ENCODE measurements around the gene CPTP.
"Not testable (repeated sequence)": the region's sequence is repeated elsewhere in the genome, so short reads cannot be mapped to it uniquely, and the experiment has no call there.

CPTP gene

GRCh38 chr1:1314237-1314586 is 10.4 kb upstream of the CPTP start:
- H3K4me1 ChIP-seq: peaks cover 6% of the 10 kb centered on the region; the same call in 1 of the 2 replicates
- no peaks in the 10 kb centered on the region for H3K27me3 ChIP-seq (ENCODE audit: low read depth)
- in situ Hi-C loops (cut with MboI; ENCODE audit: low sequenced_read_pairs): no loop called here
- no peaks in the 10 kb centered on the region for H3K9me3 ChIP-seq
- peaks cover 80% of the 10 kb centered on the region for H3K36me3 ChIP-seq (replicated peaks)
- H3K4me3 ChIP-seq: no peak overlapping the region
- DNase-seq (ENCODE audit: low spot score in 2 of 2): no peak

- no peaks in the 10 kb centered on the region for H3K27me3 ChIP-seq (ENCODE audit: low read depth)
- H3K4me3 ChIP-seq: no peak overlapping the region
- in situ Hi-C loops (cut with MboI; ENCODE audit: low sequenced_read_pairs): no loop called here
- H3K4me1 ChIP-seq: peaks cover 4% of the 10 kb centered on the region; the same call in 1 of the 2 replicates
- no peak for DNase-seq (ENCODE audit: low spot score in 2 of 2)
- H3K36me3 ChIP-seq (replicated peaks): peaks cover 85% of the 10 kb centered on the region
- no peaks in the 10 kb centered on the region for H3K9me3 ChIP-seq
Measured at GRCh38 chr1:1314678-1315335, 9.8 kb upstream of the CPTP start.

- DNase-seq (ENCODE audit: low spot score in 2 of 2): no peak
- Histone ChIP-seq H3K4me3 (no peak overlapping the region), H3K36me3 (replicated peaks) (peaks cover 85% of the 10 kb centered on the region), H3K9me3 (no peaks in the 10 kb centered on the region), H3K27me3 (ENCODE audit: low read depth) (no peaks in the 10 kb centered on the region), H3K4me1 (no peaks in the 10 kb centered on the region)
- in situ Hi-C loops (cut with MboI; ENCODE audit: low sequenced_read_pairs): no loop called here
Measured at GRCh38 chr1:1315435-1315954, 9.1 kb upstream of the CPTP start.

- H3K4me3 ChIP-seq; H3K4me1 ChIP-seq; in situ Hi-C loops (cut with MboI; ENCODE audit: low sequenced_read_pairs); DNase-seq (ENCODE audit: low spot score in 2 of 2); H3K27me3 ChIP-seq (ENCODE audit: low read depth); H3K9me3 ChIP-seq: not testable (repeated sequence)
- H3K36me3 ChIP-seq (replicated peaks): peaks cover 82% of the 10 kb centered on the region
Measured at GRCh38 chr1:1316199-1316598, 8.4 kb upstream of the CPTP start.

GRCh38 chr1:1317420-1317819 is 7.2 kb upstream of the CPTP start:
- no peaks in the 10 kb centered on the region for H3K4me1 ChIP-seq
- peaks cover 73% of the 10 kb centered on the region for H3K36me3 ChIP-seq (replicated peaks)
- DNase-seq (ENCODE audit: low spot score in 2 of 2): no peak
- no peak overlapping the region for H3K4me3 ChIP-seq
- H3K27me3 ChIP-seq (ENCODE audit: low read depth): no peaks in the 10 kb centered on the region
- in situ Hi-C loops (cut with MboI; ENCODE audit: low sequenced_read_pairs): no loop called here
- H3K9me3 ChIP-seq: no peaks in the 10 kb centered on the region

GRCh38 chr1:1318131-1318652 is 6.4 kb upstream of the CPTP start:
- DNase-seq (ENCODE audit: low spot score in 2 of 2): no peak
- in situ Hi-C loops (cut with MboI; ENCODE audit: low sequenced_read_pairs): no loop called here
- Histone ChIP-seq H3K4me3 (no peak overlapping the region), H3K9me3 (no peaks in the 10 kb centered on the region), H3K27me3 (ENCODE audit: low read depth) (no peaks in the 10 kb centered on the region), H3K36me3 (replicated peaks) (peaks cover 65% of the 10 kb centered on the region), H3K4me1 (peaks cover 3% of the 10 kb centered on the region; the same call in 1 of the 2 replicates)

- H3K9me3 ChIP-seq: no peaks in the 10 kb centered on the region
- H3K4me3 ChIP-seq: no peak overlapping the region
- H3K36me3 ChIP-seq (replicated peaks): peaks cover 57% of the 10 kb centered on the region
- DNase-seq (ENCODE audit: low spot score in 2 of 2): no peak
- in situ Hi-C loops (cut with MboI; ENCODE audit: low sequenced_read_pairs): no loop called here
- peaks cover 5% of the 10 kb centered on the region for H3K4me1 ChIP-seq
- no peaks in the 10 kb centered on the region for H3K27me3 ChIP-seq (ENCODE audit: low read depth)
Measured at GRCh38 chr1:1318777-1319645, 5.6 kb upstream of the CPTP start.

- H3K9me3 ChIP-seq: no peaks in the 10 kb centered on the region
- peaks cover 5% of the 10 kb centered on the region for H3K4me1 ChIP-seq
- no peak for DNase-seq (ENCODE audit: low spot score in 2 of 2)
- in situ Hi-C loops (cut with MboI; ENCODE audit: low sequenced_read_pairs): no loop called here
- peaks cover 54% of the 10 kb centered on the region for H3K36me3 ChIP-seq (replicated peaks)
- H3K27me3 ChIP-seq (ENCODE audit: low read depth): no peaks in the 10 kb centered on the region
- no peak overlapping the region for H3K4me3 ChIP-seq
Measured at GRCh38 chr1:1319646-1319941, 5.0 kb upstream of the CPTP start.

- DNase-seq (ENCODE audit: low spot score in 2 of 2): no peak
- no peaks in the 10 kb centered on the region for H3K27me3 ChIP-seq (ENCODE audit: low read depth)
- peaks cover 10% of the 10 kb centered on the region for H3K4me1 ChIP-seq
- H3K4me3 ChIP-seq: no peak overlapping the region
- H3K9me3 ChIP-seq: no peaks in the 10 kb centered on the region
- in situ Hi-C loops (cut with MboI; ENCODE audit: low sequenced_read_pairs): no loop called here
- H3K36me3 ChIP-seq (replicated peaks): peaks cover 46% of the 10 kb centered on the region
Measured at GRCh38 chr1:1320666-1321448, 3.7 kb upstream of the CPTP start.

GRCh38 chr1:1321477-1321876 is 3.1 kb upstream of the CPTP start:
- Histone ChIP-seq H3K4me3 (no peak overlapping the region), H3K27me3 (ENCODE audit: low read depth) (no peaks in the 10 kb centered on the region), H3K9me3 (no peaks in the 10 kb centered on the region), H3K36me3 (replicated peaks) (peaks cover 43% of the 10 kb centered on the region), H3K4me1 (peaks cover 10% of the 10 kb centered on the region)
- in situ Hi-C loops (cut with MboI; ENCODE audit: low sequenced_read_pairs): no loop called here
- DNase-seq (ENCODE audit: low spot score in 2 of 2): no peak

- peaks cover 10% of the 10 kb centered on the region for H3K4me1 ChIP-seq
- H3K36me3 ChIP-seq (replicated peaks): peaks cover 34% of the 10 kb centered on the region
- H3K27me3 ChIP-seq (ENCODE audit: low read depth): no peaks in the 10 kb centered on the region
- no peaks in the 10 kb centered on the region for H3K9me3 ChIP-seq
- no peak overlapping the region for H3K4me3 ChIP-seq
- in situ Hi-C loops (cut with MboI; ENCODE audit: low sequenced_read_pairs): no loop called here
- no peak for DNase-seq (ENCODE audit: low spot score in 2 of 2)
Measured at GRCh38 chr1:1322418-1322817, 2.2 kb upstream of the CPTP start.

- peak overlapping the region; percentile 5 for H3K4me3 ChIP-seq
- H3K4me1 ChIP-seq: peaks cover 10% of the 10 kb centered on the region
- no peaks in the 10 kb centered on the region for H3K9me3 ChIP-seq
- H3K36me3 ChIP-seq (replicated peaks): peaks cover 29% of the 10 kb centered on the region
- H3K27me3 ChIP-seq (ENCODE audit: low read depth): no peaks in the 10 kb centered on the region
- in situ Hi-C loops (cut with MboI; ENCODE audit: low sequenced_read_pairs): no loop called here
- DNase-seq (ENCODE audit: low spot score in 2 of 2): no peak
Measured at GRCh38 chr1:1322952-1323351, 1.6 kb upstream of the CPTP start.

GRCh38 chr1:1324084-1324523 is 498 bp upstream of the CPTP start:
- in situ Hi-C loops (cut with MboI; ENCODE audit: low sequenced_read_pairs): no loop called here
- Histone ChIP-seq H3K4me1 (peaks cover 10% of the 10 kb centered on the region), H3K9me3 (no peaks in the 10 kb centered on the region), H3K27me3 (ENCODE audit: low read depth) (no peaks in the 10 kb centered on the region), H3K36me3 (replicated peaks) (peaks cover 21% of the 10 kb centered on the region), H3K4me3 (peak overlapping the region; percentile 92)
- no peak for DNase-seq (ENCODE audit: low spot score in 2 of 2)
